Adrenal gland (tissue), 5 donors: Measurements from ENCODE around the gene NAT14.

ENCODE experiments used
- POLR2A ChIP-seq, 2 donors: fragments of 450-650 bp; IDR thresholded peaks; one replicate each; pipeline ENCODE4 v1.6.1; 2017; ENCODE audit warnings: antibody characterized with exemption in 2 of 2, mild to moderate bottlenecking in 2 of 2, moderate library complexity in 1 of 2
- TF ChIP-seq, protein P1 (sequence below), 6 experiments: fragments of 450-650 bp in 4 of 6; fragments of 200-600 bp in 2 of 6; sonication (generic) in 1 of 6; IDR thresholded peaks; 1 replicate in 5 of 6; 2 replicates in 1 of 6; pipeline versions ENCODE4 v1.5.1 to v1.8.0; 2016 to 2021; ENCODE audit warnings: antibody characterized with exemption in 6 of 6, mild to moderate bottlenecking in 2 of 6, moderate library complexity in 1 of 6
- donor health status: DM: no; HTN: no; CAD: no.

- TF ChIP-seq POLR2A (IDR thresholded peaks at IDR 0.05), result no peak
- TF ChIP-seq, protein P1, sequence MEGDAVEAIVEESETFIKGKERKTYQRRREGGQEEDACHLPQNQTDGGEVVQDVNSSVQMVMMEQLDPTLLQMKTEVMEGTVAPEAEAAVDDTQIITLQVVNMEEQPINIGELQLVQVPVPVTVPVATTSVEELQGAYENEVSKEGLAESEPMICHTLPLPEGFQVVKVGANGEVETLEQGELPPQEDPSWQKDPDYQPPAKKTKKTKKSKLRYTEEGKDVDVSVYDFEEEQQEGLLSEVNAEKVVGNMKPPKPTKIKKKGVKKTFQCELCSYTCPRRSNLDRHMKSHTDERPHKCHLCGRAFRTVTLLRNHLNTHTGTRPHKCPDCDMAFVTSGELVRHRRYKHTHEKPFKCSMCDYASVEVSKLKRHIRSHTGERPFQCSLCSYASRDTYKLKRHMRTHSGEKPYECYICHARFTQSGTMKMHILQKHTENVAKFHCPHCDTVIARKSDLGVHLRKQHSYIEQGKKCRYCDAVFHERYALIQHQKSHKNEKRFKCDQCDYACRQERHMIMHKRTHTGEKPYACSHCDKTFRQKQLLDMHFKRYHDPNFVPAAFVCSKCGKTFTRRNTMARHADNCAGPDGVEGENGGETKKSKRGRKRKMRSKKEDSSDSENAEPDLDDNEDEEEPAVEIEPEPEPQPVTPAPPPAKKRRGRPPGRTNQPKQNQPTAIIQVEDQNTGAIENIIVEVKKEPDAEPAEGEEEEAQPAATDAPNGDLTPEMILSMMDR (IDR thresholded peaks at IDR 0.05), result no peak
These were observed 41.0 kb upstream of the NAT14 start for GRCh38 chr19:55443824-55444480.
